Activated naive CD4-positive, alpha-beta T cell treated with anti-CD3 and anti-CD28 coated beads for 36 hours (primary cell): ENCODE measurements around the gene PCBP3. TPM values are rescaled to one million over a fixed set of nuclear protein-coding genes. Genes with fewer than 3 reads are reported as not detected.
"Not testable (repeated sequence)": the region's sequence is repeated elsewhere in the genome, so short reads cannot be mapped to it uniquely, and the experiment has no call there.

Experiments used
- CTCF ChIA-PET: fragments of 350-600 bp; sonication (Branson Sonifier 250); formaldehyde crosslinking; loops from one replicate; lab custom pipeline; 2021; ENCODE audit warnings: antibody characterized with exemption; lab: Charles Lee
- DNase-seq: peaks from one replicate; pipeline ENCODE4 v3.0.0-alpha.2; 2020
- H3K27ac Mint-ChIP-seq: one replicate; pipeline ENCODE4 v1.8.0; 2021; ENCODE audit warnings: mild to moderate bottlenecking, mixed read lengths
- H3K27me3 Mint-ChIP-seq: one replicate; pipeline ENCODE4 v1.8.0; 2021; ENCODE audit warnings: low read depth, mixed read lengths
- H3K36me3 Mint-ChIP-seq: one replicate; pipeline ENCODE4 v1.8.0; 2021; ENCODE audit warnings: low read depth, mixed read lengths
- H3K4me1 Mint-ChIP-seq: one replicate; pipeline ENCODE4 v1.8.0; 2021; ENCODE audit warnings: low read depth, mixed read lengths
- H3K4me3 Mint-ChIP-seq: one replicate; pipeline ENCODE4 v1.8.0; 2021; ENCODE audit warnings: mild to moderate bottlenecking, moderate library complexity, mixed read lengths
- H3K9me3 Mint-ChIP-seq: one replicate; pipeline ENCODE4 v1.8.0; 2021; ENCODE audit warnings: mixed read lengths
- intact Hi-C: fragments of 100-400 bp; cut with micrococcal nuclease; formaldehyde crosslinking; loops from one replicate; pipeline ENCODE4 v1.15.1; 2023
- total RNA-seq, 2 experiments: library from RNA; stranded (reverse); gene quantifications; one replicate each; pipeline ENCODE4 v1.2.3, GENCODE V29; 2021

PCBP3 gene
- total RNA-seq, 2 experiments from 2014 or later: 10.0 to 10.2 TPM

DNA sequence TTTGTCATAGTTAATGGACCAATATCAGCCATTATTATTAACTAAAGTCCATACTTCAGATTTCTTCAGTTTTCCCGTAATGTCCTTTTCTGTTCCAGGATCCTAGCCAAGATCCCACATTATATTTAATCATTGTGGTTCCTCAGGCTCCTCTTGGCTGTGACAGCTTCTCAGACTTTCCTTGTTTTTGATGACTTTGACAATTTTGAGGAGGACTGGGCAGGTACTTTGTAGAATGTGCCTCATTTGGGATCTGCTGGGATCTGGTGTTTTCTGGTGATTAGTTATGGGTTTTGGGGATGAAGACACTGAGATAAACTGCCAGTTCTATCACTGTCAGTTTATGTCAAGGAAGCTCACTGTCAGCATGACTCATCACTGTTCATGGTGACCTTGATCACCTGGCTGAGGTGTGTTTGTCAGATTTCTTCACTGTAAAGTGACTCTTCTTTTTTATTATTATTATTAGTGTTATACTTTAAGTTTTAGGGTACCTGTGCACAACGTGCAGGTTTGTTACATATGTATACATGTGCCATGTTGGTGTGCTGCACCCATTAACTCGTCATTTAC is 66.3 kb downstream of the PCBP3 start:
- intact Hi-C loops: no loop called here
- H3K27ac Mint-ChIP-seq: peak overlapping the region; percentile 35

DNA sequence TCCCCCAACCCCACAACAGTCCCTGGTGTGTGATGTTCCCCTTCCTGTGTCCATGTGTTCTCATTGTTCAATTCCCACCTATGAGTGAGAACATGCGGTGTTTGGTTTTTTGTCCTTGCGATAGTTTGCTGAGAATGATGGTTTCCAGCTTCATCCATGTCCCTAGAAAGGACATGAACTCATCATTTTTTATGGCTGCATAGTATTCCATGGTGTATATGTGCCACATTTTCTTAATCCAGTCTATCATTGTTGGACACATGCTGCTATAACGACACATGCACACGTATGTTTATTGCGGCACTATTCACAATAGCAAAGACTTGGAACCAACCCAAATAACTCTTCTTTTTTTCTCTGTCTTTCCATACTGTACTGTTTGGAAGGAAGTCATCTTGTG is 66.8 kb downstream of the PCBP3 start:
- not testable (repeated sequence) for H3K4me1 Mint-ChIP-seq, H3K9me3 Mint-ChIP-seq

More for the DNA sequence above, 66.3 kb downstream of the PCBP3 start:
- Mint-ChIP-seq H3K4me1 (peaks cover 8% of the 10 kb centered on the region), H3K27me3 (no peaks in the 10 kb centered on the region), H3K36me3 (peaks cover 3% of the 10 kb centered on the region), H3K9me3 (peaks cover 8% of the 10 kb centered on the region), H3K4me3 (no peak overlapping the region)
- CTCF ChIA-PET: no interaction called here
- no peak for DNase-seq

DNA sequence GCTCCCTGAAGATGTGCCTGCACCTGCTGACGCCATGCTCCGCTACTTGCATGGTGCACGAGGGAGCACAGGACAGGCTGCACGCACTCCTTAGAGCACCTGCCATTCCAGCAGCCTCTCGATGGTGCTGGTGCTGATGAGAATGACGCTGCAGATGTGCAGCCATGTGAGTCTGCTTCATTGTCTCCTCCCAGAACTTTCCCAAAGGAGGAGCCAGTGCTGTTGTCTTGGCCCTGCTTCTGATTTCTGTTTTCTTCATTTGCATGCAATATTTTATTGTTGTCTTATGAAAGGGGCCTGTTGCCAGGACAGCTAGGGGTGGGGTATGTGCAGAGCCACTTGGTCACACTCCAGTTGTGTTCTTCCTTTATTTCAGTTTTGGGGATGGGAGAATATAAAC is 70.1 kb downstream of the PCBP3 start:
- no peak overlapping the region for H3K27ac Mint-ChIP-seq
- peaks cover 8% of the 10 kb centered on the region for H3K9me3 Mint-ChIP-seq
- peaks cover 15% of the 10 kb centered on the region for H3K4me1 Mint-ChIP-seq
- CTCF ChIA-PET: no interaction called here
- DNase-seq: no peak
- H3K4me3 Mint-ChIP-seq: no peak overlapping the region
- no peaks in the 10 kb centered on the region for H3K27me3 Mint-ChIP-seq
- intact Hi-C loops: no loop called here
- peaks cover 3% of the 10 kb centered on the region for H3K36me3 Mint-ChIP-seq

More for the DNA sequence above, 66.8 kb downstream of the PCBP3 start:
- H3K27me3 Mint-ChIP-seq, H3K27ac Mint-ChIP-seq, DNase-seq, H3K4me3 Mint-ChIP-seq, CTCF ChIA-PET, H3K36me3 Mint-ChIP-seq, intact Hi-C loops: not testable (repeated sequence)

DNA sequence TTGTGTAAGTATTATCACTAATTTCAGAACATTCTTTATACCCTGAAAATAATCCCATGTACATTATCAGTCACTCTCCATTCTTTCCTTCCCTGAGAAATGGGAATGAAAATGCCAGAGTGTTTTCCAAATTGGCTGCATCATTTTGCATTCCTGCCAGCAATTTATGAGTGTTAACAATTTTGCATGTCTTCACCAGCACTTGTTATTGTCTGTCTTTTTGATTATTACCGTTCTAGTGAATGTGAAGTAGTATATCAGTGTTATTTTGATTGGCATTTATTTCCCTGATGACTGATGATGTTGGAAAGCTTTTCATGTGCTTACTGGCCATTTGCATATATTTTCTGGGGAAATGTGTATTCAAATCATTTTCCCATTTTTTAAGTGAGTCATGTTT is 71.9 kb downstream of the PCBP3 start:
- CTCF ChIA-PET: no interaction called here

DNA sequence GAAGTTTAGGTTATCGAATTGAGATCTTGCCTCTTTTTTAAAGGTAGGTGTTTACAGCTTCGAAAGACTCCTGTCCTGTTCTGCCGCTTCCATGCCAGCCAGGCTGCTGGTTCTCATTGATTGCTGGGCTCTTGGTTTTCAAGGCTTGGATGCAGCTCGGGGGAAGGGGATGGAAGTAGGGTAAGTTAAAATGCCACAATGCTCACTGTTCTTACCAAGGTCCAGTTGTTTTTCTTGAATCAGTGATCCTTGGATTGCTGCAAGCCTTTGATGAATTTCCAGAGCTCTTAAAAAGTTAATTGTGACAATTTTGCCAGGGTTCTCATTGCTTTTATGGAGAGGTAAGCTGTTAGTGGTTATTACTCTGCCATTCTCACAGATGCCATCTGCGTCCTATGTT is 74.9 kb downstream of the PCBP3 start:
- H3K36me3 Mint-ChIP-seq: no peaks in the 10 kb centered on the region
- DNase-seq: no peak
- CTCF ChIA-PET: interaction anchor here (1.1 kb wide), 1 partner anchor 26 kb away, joined by 3 read pairs; no protein-coding TSS in a partner anchor
- no peaks in the 10 kb centered on the region for H3K9me3 Mint-ChIP-seq
- no peak overlapping the region for H3K27ac Mint-ChIP-seq
- H3K4me1 Mint-ChIP-seq: peaks cover 18% of the 10 kb centered on the region
- H3K27me3 Mint-ChIP-seq: no peaks in the 10 kb centered on the region
- H3K4me3 Mint-ChIP-seq: no peak overlapping the region
- intact Hi-C loops: no loop called here

More for the DNA sequence above, 71.9 kb downstream of the PCBP3 start:
- DNase-seq: no peak
- intact Hi-C loops: no loop called here
- Mint-ChIP-seq H3K27ac (no peak overlapping the region), H3K4me1 (peaks cover 17% of the 10 kb centered on the region), H3K9me3 (peaks cover 7% of the 10 kb centered on the region), H3K27me3 (no peaks in the 10 kb centered on the region), H3K36me3 (peaks cover 3% of the 10 kb centered on the region), H3K4me3 (no peak overlapping the region)

DNA sequence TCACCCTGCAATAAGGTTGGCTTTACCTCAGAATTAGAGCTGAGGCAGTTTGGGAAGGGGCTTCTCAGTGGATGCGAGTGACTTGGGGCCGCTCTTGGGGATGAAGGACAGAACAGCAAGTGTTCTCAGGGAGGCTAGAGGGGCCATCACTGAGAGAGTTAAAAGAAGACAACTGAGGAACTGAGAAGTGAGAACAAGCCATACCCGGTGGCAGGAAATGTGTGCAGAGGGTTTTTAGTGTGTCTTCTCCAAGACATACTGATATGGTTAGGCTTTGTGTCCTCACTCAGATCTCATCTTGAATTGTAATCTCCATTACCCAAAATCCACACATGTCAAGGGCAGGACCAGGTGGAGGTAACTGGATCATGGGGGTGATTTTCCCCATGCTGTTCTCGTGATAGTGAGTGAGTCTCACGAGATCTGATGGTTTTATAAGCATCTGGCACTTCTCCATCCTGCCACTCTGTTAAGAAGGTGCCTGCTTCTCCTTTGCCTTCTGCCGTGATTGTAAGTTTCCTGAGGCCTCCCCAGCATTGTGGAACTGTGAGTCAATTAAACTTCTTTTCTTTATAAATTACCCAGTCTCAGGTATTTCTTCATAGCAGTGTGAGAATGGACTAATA is 75.8 kb downstream of the PCBP3 start:
- Mint-ChIP-seq H3K9me3 (no peaks in the 10 kb centered on the region), H3K4me3 (no peak overlapping the region), H3K4me1 (peaks cover 25% of the 10 kb centered on the region), H3K27me3 (no peaks in the 10 kb centered on the region), H3K27ac (no peak overlapping the region), H3K36me3 (no peaks in the 10 kb centered on the region)
- DNase-seq: no peak
- CTCF ChIA-PET: no interaction called here
- intact Hi-C loops: no loop called here

DNA sequence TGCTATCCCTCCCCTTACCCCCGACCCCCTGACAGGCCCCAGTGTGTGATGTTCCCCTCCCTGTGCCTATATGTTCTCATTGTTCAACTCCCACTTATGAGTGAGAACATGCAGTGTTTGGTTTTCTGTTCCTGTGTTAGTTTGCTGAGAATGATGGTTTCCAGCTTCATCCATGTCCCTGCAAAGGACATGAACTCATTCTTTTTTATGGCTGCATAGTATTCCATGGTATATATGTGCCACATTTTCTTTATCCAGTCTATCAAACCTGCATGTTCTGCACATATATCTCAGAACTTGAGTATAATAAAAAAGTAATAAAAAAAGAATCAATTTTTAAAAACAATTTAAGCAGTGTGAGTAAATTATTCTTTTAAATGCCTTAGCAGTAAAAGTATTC is 76.7 kb downstream of the PCBP3 start:
- intact Hi-C loops, H3K27me3 Mint-ChIP-seq, H3K27ac Mint-ChIP-seq, H3K9me3 Mint-ChIP-seq, H3K36me3 Mint-ChIP-seq, DNase-seq, H3K4me3 Mint-ChIP-seq: not testable (repeated sequence)
- CTCF ChIA-PET: interaction anchor here (0.6 kb wide), 1 partner anchor 128 kb away, joined by 3 read pairs; no protein-coding TSS in a partner anchor
- peaks cover 26% of the 10 kb centered on the region for H3K4me1 Mint-ChIP-seq

DNA sequence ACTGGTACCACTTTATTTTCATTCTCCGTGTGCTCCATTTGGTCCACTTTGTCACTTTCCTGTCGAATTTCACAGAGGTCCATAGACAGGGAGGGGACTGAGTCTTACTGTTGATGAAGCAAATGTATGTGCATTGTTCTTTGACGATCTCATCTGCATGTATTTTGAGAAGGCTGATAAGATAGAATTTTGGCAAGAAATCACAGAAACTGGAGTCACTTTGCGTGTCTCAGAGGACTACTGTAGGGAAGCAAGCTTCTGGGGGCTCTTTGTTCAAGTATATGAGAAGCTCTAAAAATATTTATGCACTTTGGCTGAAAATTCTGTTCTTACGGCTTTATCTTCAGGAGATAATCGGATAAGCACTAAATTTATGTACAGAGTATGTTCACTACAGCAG is 78.1 kb downstream of the PCBP3 start:
- CTCF ChIA-PET: interaction anchor here (0.6 kb wide), 1 partner anchor 346 kb away, joined by 3 read pairs; no protein-coding TSS in a partner anchor

DNA sequence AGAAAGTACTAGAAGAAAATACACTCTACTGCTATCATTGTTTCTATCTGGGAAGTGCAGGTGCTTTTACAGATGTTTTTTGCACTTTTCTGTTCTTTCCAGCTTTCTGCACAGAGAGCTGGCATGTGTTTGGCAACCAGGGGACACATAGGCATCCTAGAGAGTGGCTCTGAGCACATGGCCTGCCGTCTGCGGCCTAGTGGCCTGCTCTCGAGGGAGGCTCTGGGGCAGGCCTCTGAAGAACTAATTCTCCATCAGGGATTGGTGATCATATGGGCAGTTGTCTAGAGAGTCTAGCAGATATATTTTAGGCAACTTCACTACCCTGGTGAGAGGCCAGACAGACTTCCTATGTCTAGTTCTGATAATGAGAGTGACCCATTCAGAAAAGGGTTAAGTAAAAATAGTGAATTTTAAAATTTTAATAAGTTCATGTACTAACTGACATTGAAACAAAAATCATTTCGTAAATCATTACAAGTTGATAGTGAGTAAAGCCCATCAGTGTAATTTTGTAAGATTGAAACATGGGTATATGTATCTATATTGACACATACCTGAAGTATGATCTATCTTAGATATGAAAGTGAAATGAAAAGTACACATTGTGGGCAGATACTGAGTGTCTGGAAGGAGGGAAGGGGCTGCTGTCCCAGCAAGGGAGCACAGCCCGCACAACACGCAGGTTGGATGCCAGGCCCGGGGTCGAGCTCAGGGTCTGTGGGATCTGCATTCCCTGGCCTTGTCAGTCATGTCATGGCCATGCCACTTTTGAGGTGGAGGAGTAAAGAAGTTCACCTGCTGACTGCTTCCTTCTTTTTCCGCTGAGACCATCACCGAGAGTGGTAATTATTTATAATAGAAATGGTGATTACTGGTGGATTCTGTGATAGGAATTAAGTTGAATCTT is 79.8 kb downstream of the PCBP3 start:
- intact Hi-C loops: no loop called here
- Mint-ChIP-seq H3K27me3 (no peaks in the 10 kb centered on the region), H3K36me3 (no peaks in the 10 kb centered on the region), H3K4me1 (peaks cover 21% of the 10 kb centered on the region), H3K27ac (no peak overlapping the region), H3K4me3 (no peak overlapping the region), H3K9me3 (no peaks in the 10 kb centered on the region)
- no peak for DNase-seq
- CTCF ChIA-PET: interaction anchor here (0.6 kb wide), 1 partner anchor 203 kb away, joined by 4 read pairs; no protein-coding TSS in a partner anchor

More for the DNA sequence above, 78.1 kb downstream of the PCBP3 start:
- Mint-ChIP-seq H3K4me1 (peaks cover 26% of the 10 kb centered on the region), H3K9me3 (no peaks in the 10 kb centered on the region), H3K36me3 (no peaks in the 10 kb centered on the region), H3K27ac (no peak overlapping the region), H3K27me3 (no peaks in the 10 kb centered on the region), H3K4me3 (no peak overlapping the region)
- intact Hi-C loops: no loop called here
- no peak for DNase-seq

DNA sequence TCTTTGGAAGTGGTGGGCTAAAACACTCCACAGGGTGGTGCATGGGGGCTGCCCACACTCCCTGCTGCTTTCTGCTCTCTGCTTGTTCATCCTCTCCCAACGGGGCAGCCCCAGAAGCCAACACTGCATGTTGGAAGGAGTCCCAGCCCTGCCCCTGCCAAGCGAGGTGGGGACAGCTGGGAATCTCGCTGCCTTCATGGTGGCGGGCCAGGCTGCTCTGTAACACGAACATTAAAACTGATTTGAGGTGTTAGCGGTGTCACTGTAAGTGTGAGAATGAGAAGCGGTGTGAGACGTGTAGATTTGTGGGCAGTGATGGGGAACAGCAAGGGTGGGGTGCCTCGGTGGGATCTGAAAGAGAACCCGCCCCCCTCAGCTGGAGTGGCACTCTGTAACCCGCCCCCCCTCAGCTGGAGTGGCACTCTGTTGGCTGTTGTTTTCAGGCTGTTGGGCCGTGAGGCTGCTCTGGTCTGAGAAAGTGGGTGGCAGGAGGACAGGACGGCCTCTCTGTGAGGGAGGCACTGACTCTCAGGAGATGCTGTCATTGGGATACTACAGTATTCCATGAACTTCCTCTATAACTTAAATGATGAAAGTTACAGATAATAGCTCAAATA is 80.9 kb downstream of the PCBP3 start:
- Mint-ChIP-seq H3K9me3 (no peaks in the 10 kb centered on the region), H3K27me3 (no peaks in the 10 kb centered on the region), H3K27ac (no peak overlapping the region), H3K36me3 (no peaks in the 10 kb centered on the region), H3K4me1 (peaks cover 11% of the 10 kb centered on the region), H3K4me3 (no peak overlapping the region)
- CTCF ChIA-PET: no interaction called here
- no peak for DNase-seq
- intact Hi-C loops: no loop called here

DNA sequence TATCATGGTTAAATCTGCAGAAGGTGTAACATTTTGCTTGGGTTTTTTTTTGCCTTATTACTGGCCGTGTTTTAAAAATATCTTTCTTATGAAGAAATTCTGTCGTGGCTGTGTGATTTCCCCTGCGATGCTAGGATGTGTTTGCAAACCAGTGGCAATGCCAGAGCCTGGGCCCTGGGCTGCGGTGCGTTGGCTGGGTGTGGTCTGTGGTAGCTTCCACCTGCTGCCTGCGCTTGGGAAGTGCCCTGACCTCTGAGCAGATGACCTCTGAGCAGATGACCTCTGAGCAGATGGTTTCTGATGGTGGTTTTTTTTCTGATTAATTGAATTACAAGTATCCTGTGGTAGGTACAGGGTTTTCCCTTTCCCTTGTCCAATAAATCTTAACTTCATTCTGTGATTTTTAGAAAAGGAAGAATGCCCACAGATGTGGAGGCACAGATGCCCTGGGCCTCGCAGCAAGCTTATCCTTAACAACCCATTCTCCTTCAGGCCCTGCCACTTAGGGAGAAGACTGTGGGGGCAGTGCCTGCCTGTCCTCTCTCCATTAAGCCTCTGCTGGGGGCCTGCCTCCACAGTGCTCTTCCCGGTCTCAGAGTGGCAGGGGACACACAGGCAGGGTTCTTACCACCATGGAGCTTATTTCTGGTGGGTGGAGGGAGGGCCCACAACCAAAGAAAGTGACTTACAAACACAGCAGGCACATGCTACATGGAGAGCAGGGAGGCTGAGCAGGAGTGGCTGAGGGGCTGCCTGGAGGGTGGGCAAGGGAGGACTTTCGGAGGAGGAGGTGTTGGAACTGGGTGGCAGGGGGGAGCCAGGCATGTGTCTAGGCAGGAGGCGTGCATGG is 81.7 kb downstream of the PCBP3 start:
- Mint-ChIP-seq H3K9me3 (no peaks in the 10 kb centered on the region), H3K4me3 (no peak overlapping the region), H3K36me3 (no peaks in the 10 kb centered on the region), H3K27me3 (no peaks in the 10 kb centered on the region), H3K4me1 (peaks cover 9% of the 10 kb centered on the region), H3K27ac (no peak overlapping the region)
- CTCF ChIA-PET: no interaction called here
- intact Hi-C loops: no loop called here
- DNase-seq: no peak
